Pons (tissue), 1 donor: Measurements from ENCODE around the gene CDC25C.
"Not testable (repeated sequence)": the region's sequence is repeated elsewhere in the genome, so short reads cannot be mapped to it uniquely, and the experiment has no call there.

Experiments used
- DNase-seq: peaks from one replicate; pipeline ENCODE4 v3.0.0-alpha.2; 2016; ENCODE audit warnings: low spot score

Gene CDC25C

GRCh38 chr5:138275895-138276294 lies 55.7 kb downstream of the CDC25C start:
- DNase-seq = no peak

GRCh38 chr5:138275379-138275782 lies 56.2 kb downstream of the CDC25C start:
- no peak for DNase-seq

GRCh38 chr5:138274189-138274853 lies 57.3 kb downstream of the CDC25C start, which contains the start of gene GFRA3:
Gene GFRA3 (minus strand): TSS chr5:138274621. CDS start chr5:138274424, 197 bp downstream.
- no peak for DNase-seq

- no peak for DNase-seq
These were observed 57.8 kb downstream of the CDC25C start for GRCh38 chr5:138273834-138274188.

GRCh38 chr5:138272681-138273080 lies 58.9 kb downstream of the CDC25C start:
- no peak for DNase-seq

- DNase-seq = no peak
These were observed 60.3 kb downstream of the CDC25C start for GRCh38 chr5:138271281-138271680.

GRCh38 chr5:138264183-138264582 lies 67.4 kb downstream of the CDC25C start:
- no peak for DNase-seq

GRCh38 chr5:138263581-138263980 lies 68.0 kb downstream of the CDC25C start:
- no peak for DNase-seq

- no peak for DNase-seq
These were observed 72.8 kb downstream of the CDC25C start for GRCh38 chr5:138258704-138259292.

- DNase-seq = no peak
These were observed 74.0 kb downstream of the CDC25C start for GRCh38 chr5:138257583-138257982.

- no peak for DNase-seq
These were observed 78.7 kb downstream of the CDC25C start for GRCh38 chr5:138252944-138253343.

- not testable (repeated sequence) for DNase-seq
These were observed 83.8 kb downstream of the CDC25C start for GRCh38 chr5:138247800-138248199.

GRCh38 chr5:138246822-138247221 lies 84.8 kb downstream of the CDC25C start:
- DNase-seq = no peak

GRCh38 chr5:138246334-138246733 lies 85.3 kb downstream of the CDC25C start:
- no peak for DNase-seq

GRCh38 chr5:138245717-138246116 lies 85.9 kb downstream of the CDC25C start:
- DNase-seq = no peak

- DNase-seq = peak; percentile 49
These were observed 87.8 kb downstream of the CDC25C start for GRCh38 chr5:138243794-138244193.

- DNase-seq = no peak
These were observed 89.7 kb downstream of the CDC25C start for GRCh38 chr5:138241688-138242571.

- DNase-seq = no peak
These were observed 90.8 kb downstream of the CDC25C start for GRCh38 chr5:138240650-138241385.

GRCh38 chr5:138238034-138238433 lies 93.6 kb downstream of the CDC25C start:
- DNase-seq = no peak
